Tibial nerve (tissue), 3 donors: ENCODE data around the gene CSNK1G3.

ENCODE experiments used
- POLR2A ChIP-seq, 2 donors: fragments of 450-650 bp; IDR thresholded peaks; one replicate each; pipeline ENCODE4 v1.6.1; 2017; ENCODE audit warnings: antibody characterized with exemption in 2 of 2, mild to moderate bottlenecking in 2 of 2, moderate library complexity in 2 of 2
- TF ChIP-seq, protein P1 (sequence below), 5 experiments: fragments of 200-600 bp in 3 of 5; fragments of 450-650 bp in 2 of 5; sonication (generic) in 3 of 5; IDR thresholded peaks; one replicate each; pipeline ENCODE4 v1.5.1; 2016 to 2019; ENCODE audit warnings: antibody characterized with exemption in 5 of 5, mild to moderate bottlenecking in 3 of 5, moderate library complexity in 2 of 5

DNA sequence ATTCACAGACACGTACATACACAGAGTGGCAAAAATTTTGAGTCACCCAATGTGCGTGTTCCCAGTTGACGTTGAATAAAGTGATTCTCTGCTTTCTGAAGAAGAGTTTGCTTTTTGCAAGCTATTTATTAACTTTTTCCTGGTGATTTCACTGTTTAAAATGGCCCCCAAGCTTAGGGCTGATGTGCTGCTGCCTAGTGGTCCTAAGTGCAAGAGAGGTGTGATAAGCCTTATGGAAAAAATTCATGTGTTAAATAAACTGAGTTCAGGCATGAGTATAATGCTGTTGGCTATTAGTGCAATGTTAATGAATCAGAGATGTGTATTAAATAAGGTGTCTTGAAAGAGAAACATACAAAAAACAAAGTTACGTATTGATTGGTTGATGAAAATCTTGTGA, 16.9 kb downstream of the CSNK1G3 start:
- TF ChIP-seq, protein P1, sequence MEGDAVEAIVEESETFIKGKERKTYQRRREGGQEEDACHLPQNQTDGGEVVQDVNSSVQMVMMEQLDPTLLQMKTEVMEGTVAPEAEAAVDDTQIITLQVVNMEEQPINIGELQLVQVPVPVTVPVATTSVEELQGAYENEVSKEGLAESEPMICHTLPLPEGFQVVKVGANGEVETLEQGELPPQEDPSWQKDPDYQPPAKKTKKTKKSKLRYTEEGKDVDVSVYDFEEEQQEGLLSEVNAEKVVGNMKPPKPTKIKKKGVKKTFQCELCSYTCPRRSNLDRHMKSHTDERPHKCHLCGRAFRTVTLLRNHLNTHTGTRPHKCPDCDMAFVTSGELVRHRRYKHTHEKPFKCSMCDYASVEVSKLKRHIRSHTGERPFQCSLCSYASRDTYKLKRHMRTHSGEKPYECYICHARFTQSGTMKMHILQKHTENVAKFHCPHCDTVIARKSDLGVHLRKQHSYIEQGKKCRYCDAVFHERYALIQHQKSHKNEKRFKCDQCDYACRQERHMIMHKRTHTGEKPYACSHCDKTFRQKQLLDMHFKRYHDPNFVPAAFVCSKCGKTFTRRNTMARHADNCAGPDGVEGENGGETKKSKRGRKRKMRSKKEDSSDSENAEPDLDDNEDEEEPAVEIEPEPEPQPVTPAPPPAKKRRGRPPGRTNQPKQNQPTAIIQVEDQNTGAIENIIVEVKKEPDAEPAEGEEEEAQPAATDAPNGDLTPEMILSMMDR (IDR thresholded peaks at IDR 0.05): no peak
- TF ChIP-seq POLR2A (IDR thresholded peaks at IDR 0.05): no peak
